HuH-7 (cell line): ENCODE results near the gene SLC39A12.
"Not testable (repeated sequence)": the region's sequence is repeated elsewhere in the genome, so short reads cannot be mapped to it uniquely, and the experiment has no call there.

Source experiments
- DNase-seq: peaks from one replicate; pipeline ENCODE4 v3.0.0; 2011; ENCODE audit warnings: low spot score

SLC39A12 gene

DNA sequence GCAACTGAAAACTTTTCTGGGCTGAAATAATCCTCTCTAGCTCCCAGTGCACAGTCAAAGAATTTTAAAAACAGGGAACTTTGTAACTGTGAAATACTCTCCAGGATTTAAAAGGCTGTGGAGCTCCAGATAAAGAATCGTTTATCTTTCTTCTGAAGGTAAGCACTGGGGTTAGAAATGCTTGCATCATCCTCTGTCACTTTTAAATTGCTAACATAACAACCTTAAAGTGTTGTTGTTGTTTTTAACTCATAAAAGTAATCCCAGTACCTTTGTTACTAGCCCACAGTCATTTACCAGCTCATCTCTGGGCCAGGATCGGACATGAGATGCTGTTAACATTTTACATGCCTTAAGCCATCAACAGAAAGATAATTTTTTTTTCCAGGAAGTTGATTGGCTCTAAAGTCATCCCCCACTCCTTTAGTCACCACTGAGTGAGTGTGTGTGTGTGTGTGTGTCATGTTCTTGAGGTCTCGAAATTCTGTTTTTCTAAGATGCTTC is at the start of gene SLC39A12:
Gene SLC39A12 (plus strand): TSS at position 51 of the 504 bp plus-strand sequence. CDS start 1,359 bp downstream, outside the sequence.
- DNase-seq = no peak

GRCh38 chr10:17904564-17904963 is 47.2 kb upstream of the SLC39A12 start:
- DNase-seq = no peak

GRCh38 chr10:17905491-17905890 is 46.2 kb upstream of the SLC39A12 start:
- no peak for DNase-seq

DNA sequence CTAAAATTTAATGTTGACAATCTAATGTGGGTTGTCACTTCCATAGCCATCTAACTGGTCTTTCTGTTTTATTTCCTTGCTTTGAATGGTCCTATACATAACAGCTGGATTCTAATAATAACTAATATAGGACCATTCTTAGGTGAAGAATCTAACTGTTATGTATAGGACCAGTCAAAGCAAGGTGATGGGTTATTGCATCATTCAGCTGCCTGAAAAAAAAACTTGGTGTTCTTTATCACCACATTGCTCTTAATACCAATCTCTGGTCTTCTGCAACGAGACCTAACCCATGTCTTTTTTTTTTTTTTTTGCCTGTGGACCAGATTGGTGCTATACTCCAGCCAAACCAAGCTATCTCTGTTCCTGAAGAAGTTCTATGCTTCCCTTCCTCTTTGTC is 45.7 kb upstream of the SLC39A12 start:
- DNase-seq = no peak

GRCh38 chr10:17907641-17908040 is 44.1 kb upstream of the SLC39A12 start:
- no peak for DNase-seq

- peak; percentile 33 for DNase-seq
These were observed 41.5 kb upstream of the SLC39A12 start for GRCh38 chr10:17910125-17910789.

DNA sequence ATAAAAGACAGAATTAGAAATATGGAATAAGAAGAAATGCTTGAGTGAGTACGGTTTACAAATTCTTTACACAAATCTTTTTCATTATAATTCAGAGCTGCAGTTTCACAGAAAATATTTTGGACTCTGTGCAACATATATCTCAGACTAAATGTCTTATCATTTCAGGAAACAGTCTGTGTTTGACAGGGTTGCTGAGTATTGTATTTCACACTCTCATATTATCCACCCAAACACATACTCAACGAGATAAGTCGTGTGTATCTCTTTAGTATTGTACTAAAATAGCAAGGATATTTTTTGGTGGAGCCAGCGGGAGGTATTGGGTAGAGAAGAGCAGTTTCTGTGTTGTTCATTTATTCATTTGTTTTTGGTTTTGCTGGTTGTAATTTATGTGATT is 39.0 kb upstream of the SLC39A12 start:
- DNase-seq = no peak

DNA sequence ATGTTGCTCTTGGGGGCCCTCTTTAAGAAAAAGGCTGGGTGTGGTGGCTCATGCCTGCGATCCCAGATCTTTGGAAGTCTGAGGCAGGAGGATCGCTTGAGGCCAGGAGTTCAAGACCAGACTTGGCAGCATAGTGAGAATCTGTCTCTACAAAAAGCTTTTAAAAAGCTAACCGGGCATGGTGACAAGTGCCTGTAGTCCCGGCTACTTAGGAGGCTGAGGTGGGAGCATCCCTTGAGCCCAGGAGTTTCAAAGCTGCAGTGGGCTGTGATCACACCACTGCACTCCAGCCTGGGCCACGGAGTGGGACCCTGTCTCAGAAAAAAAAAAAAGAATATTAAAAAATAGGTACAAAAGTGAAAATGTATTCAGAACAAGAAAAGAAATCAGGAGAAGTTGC is 38.1 kb upstream of the SLC39A12 start:
- DNase-seq = no peak

- no peak for DNase-seq
These were observed 37.3 kb upstream of the SLC39A12 start for GRCh38 chr10:17914169-17915045.

- DNase-seq = no peak
These were observed 36.5 kb upstream of the SLC39A12 start for GRCh38 chr10:17915181-17915580.

DNA sequence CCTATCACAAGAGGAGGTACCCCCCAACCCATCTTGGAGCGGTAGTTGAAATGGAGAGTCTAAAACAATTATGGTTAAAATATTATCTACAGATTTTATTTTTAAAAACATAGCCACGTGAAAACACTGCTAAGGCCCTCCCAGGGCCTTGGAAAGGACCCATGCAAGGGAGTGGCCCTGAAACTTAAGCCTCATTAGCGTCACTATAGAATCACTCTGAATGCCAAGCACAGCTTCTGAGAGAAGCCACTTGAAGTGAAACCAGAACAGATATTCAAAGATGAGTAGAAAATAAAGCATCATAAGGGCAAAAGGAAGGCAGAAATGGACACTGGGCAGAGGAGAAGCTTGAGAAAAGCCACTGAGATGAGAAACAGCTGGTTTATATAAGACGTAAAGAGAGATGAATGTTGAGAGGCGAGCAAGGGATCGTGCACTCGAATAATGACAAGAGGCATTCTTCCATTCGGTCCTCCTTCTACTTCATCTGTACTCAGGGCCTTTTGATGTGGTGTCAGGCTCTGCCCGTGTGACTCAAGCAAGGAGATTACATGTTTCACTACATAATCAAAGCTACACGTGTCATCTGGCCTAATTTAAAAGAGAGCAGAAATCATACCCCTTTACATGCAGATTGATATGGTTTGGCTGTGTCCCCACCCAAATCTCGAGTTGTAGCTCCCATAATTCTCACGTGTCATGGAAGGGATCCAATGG is 33.4 kb upstream of the SLC39A12 start:
- no peak for DNase-seq

- DNase-seq = no peak
These were observed 30.3 kb upstream of the SLC39A12 start for GRCh38 chr10:17921378-17921777.

GRCh38 chr10:17923728-17924127 is 28.0 kb upstream of the SLC39A12 start:
- DNase-seq = no peak

GRCh38 chr10:17943033-17943745 is 8.5 kb upstream of the SLC39A12 start:
- DNase-seq = no peak

- not testable (repeated sequence) for DNase-seq
These were observed 1.4 kb upstream of the SLC39A12 start for GRCh38 chr10:17950269-17950668.

DNA sequence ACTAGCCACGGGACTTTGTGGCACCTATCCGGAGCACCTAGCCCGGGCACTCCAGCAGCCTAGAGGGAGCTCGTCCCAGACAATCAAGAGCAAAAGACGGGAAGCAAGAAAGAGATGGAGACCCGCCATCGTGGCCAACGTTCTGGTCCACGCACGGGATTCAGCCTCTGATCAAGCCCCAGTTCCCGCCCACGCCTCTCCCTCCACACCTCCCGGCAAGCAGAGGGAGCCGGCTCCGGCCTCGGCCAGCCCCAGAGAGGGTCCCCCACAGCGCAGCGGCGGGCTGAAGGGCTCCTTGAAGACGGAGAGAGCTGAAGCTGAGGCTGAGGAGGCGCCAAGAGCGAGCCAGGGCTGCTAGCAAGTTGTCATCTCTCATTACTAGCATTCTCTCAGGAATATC is 992 bp upstream of the SLC39A12 start:
- DNase-seq = no peak

DNA sequence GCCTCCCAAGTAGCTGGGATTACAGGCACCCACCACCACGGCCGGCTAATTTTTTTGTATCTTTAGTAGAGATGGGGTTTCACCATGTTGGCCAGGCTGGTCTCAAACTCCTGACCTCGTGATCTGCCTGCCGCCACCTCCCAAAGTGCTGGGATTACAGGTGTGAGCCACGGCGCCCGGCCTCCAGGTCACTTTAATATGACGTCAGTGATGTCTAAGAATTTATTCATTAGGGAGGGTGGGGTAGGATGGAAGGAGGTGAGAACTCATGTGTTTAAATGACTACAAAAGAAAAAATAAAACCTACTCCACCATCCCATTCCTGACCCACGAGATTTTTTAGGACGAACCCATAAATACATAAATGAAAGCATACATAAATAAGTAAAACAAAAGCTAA is 2.7 kb downstream of the SLC39A12 start:
- not testable (repeated sequence) for DNase-seq

DNA sequence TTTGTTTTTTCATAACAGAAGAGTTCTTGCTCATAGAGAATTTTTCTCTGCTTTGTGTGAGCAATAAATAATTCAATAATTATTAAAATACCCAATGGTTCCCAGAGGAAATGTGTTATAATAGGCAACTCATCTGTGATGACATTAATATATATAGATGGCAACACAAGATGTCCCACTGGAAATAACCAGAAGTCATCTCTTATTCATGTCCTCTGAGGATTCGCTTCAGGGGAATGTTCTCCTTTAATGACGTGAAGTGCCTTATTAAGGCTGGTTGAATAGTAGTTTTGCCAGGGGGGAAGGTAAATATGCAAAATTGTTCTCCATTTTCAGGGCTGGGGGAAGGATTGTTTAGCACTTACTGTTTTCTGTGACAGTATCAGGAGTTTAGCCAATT is 3.1 kb downstream of the SLC39A12 start:
- DNase-seq = no peak

GRCh38 chr10:17958049-17958448 is 6.3 kb downstream of the SLC39A12 start:
- no peak for DNase-seq

DNA sequence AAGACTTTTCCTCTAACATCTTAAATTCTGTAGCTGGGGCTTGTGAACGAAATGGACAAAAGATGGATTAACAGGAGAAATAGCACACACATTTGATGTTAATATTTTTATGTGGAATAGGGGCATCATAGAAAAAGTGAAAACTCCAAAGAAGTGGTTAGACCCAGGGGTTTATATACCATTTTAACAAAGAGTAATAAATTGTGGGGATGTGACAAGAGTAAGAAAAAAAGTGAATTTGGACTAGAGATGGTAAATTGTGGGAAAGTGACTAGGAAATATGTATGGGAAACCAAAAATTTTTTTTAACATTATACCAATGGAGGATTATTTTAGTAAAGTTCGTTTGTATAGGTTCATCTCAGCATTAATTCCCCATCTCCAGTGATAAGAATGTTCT is 8.2 kb downstream of the SLC39A12 start:
- no peak for DNase-seq

GRCh38 chr10:17961551-17962422 is 10.1 kb downstream of the SLC39A12 start:
- no peak for DNase-seq
